T47D (cell line): Measurements from ENCODE around the gene MTCH2.
"Not testable (repeated sequence)": the region's sequence is repeated elsewhere in the genome, so short reads cannot be mapped to it uniquely, and the experiment has no call there.

Experiments used
- DNase-seq, 2 experiments: peaks; one replicate each; pipeline versions ENCODE4 v3.0.0 to v3.0.0-alpha.2; 2011 to 2012; ENCODE audit warnings: low read depth in 1 of 2, low spot score in 1 of 2
- JUND ChIP-seq: IDR thresholded peaks from 2 replicates; pipeline ENCODE4 v1.6.1; 2012; ENCODE audit warnings: low read depth
- in situ Hi-C: cut with HindIII; loops from 2 replicates; pipeline ENCODE4 v1.10.0; 2016; ENCODE audit warnings: low sequenced_read_pairs, low pct_unique_long_range_greater_than_20kb

Gene MTCH2

GRCh38 chr11:47642099-47642855 lies at the start of gene MTCH2:
TSS of gene MTCH2 (minus strand) at chr11:47642559. CDS start at chr11:47642465, 94 bp downstream.
- peak; percentile 94 to 99 for DNase-seq
- no peak for TF ChIP-seq JUND
- in situ Hi-C loops = no loop called here

GRCh38 chr11:47691979-47692378 lies 49.6 kb upstream of the MTCH2 start:
- in situ Hi-C loops = no loop called here
- TF ChIP-seq JUND = no peak

GRCh38 chr11:47689480-47689879 lies 47.1 kb upstream of the MTCH2 start:
- no peak for TF ChIP-seq JUND
- in situ Hi-C loops = no loop called here
- no peak for DNase-seq

More at GRCh38 chr11:47691979-47692378, 49.6 kb upstream of the MTCH2 start:
- no peak for DNase-seq

- in situ Hi-C loops = no loop called here
- no peak for TF ChIP-seq JUND
- no peak for DNase-seq
Measured at GRCh38 chr11:47688991-47689390, 46.6 kb upstream of the MTCH2 start.

- DNase-seq = no peak
- TF ChIP-seq JUND = no peak
- in situ Hi-C loops = no loop called here
Measured at GRCh38 chr11:47688111-47688510, 45.8 kb upstream of the MTCH2 start.

- in situ Hi-C loops, DNase-seq: not testable (repeated sequence)
Measured at GRCh38 chr11:47686704-47687103, 44.3 kb upstream of the MTCH2 start.

- in situ Hi-C loops = no loop called here
- no peak for DNase-seq
- TF ChIP-seq JUND = no peak
Measured at GRCh38 chr11:47686151-47686550, 43.8 kb upstream of the MTCH2 start.

- no peak for DNase-seq
- in situ Hi-C loops = no loop called here
- no peak for TF ChIP-seq JUND
Measured at GRCh38 chr11:47675851-47676250, 33.5 kb upstream of the MTCH2 start.

- no peak for TF ChIP-seq JUND
- in situ Hi-C loops = no loop called here
Measured at GRCh38 chr11:47672283-47672730, 29.9 kb upstream of the MTCH2 start.

GRCh38 chr11:47669856-47670255 lies 27.5 kb upstream of the MTCH2 start:
- DNase-seq = no peak
- no peak for TF ChIP-seq JUND

More at GRCh38 chr11:47672283-47672730, 29.9 kb upstream of the MTCH2 start:
- DNase-seq = no peak

GRCh38 chr11:47668665-47669064 lies 26.3 kb upstream of the MTCH2 start:
- no peak for DNase-seq
- TF ChIP-seq JUND = no peak
- in situ Hi-C loops = no loop called here

More at GRCh38 chr11:47669856-47670255, 27.5 kb upstream of the MTCH2 start:
- in situ Hi-C loops = no loop called here

- no peak for TF ChIP-seq JUND
- in situ Hi-C loops = no loop called here
Measured at GRCh38 chr11:47667555-47667954, 25.2 kb upstream of the MTCH2 start.

GRCh38 chr11:47667135-47667534 lies 24.8 kb upstream of the MTCH2 start:
- TF ChIP-seq JUND = no peak
- in situ Hi-C loops = no loop called here
- no peak for DNase-seq

More at GRCh38 chr11:47667555-47667954, 25.2 kb upstream of the MTCH2 start:
- no peak for DNase-seq

GRCh38 chr11:47664936-47665335 lies 22.6 kb upstream of the MTCH2 start:
- DNase-seq, in situ Hi-C loops: not testable (repeated sequence)
